Measurements from ENCODE around the gene SETD3.

SETD3 gene

DNA sequence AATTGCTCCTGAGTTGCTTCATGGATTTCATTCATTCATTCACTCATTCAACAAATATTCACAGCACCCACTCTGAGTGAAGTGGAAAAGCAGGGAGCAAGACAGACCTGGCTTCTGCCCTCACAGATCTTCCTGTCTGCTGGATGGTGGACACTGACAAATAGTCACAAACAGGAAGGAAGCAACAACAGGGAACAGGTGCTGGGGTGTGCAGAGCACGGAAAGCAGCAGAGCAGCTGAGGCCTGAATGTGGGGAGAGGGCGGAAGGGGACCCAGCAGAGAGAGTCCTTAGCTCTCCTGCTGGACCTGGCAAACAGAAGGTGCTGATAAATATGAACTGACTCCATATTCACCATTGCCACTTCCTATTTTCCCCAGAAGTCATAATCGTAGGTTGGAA is 54.4 kb downstream of the SETD3 start:
- TF ChIP-seq CTCF (IDR thresholded peaks at IDR 0.05; ENCODE audit: borderline replicate concordance, control extremely low read depth, extremely low read depth, insufficient read depth, missing control alignments) = no peak
- DNase-seq (ENCODE audit: low spot score) = no peak
- in situ Hi-C loops (cut with MboI; ENCODE audit: low sequenced_read_pairs, unreplicated experiment) = no loop called here

GRCh38 chr14:99425272-99425681 is 55.4 kb downstream of the SETD3 start:
- DNase-seq (ENCODE audit: low spot score) = no peak
- no peak for TF ChIP-seq CTCF (IDR thresholded peaks at IDR 0.05; ENCODE audit: borderline replicate concordance, control extremely low read depth, extremely low read depth, insufficient read depth, missing control alignments)
- in situ Hi-C loops (cut with MboI; ENCODE audit: low sequenced_read_pairs, unreplicated experiment) = no loop called here

DNA sequence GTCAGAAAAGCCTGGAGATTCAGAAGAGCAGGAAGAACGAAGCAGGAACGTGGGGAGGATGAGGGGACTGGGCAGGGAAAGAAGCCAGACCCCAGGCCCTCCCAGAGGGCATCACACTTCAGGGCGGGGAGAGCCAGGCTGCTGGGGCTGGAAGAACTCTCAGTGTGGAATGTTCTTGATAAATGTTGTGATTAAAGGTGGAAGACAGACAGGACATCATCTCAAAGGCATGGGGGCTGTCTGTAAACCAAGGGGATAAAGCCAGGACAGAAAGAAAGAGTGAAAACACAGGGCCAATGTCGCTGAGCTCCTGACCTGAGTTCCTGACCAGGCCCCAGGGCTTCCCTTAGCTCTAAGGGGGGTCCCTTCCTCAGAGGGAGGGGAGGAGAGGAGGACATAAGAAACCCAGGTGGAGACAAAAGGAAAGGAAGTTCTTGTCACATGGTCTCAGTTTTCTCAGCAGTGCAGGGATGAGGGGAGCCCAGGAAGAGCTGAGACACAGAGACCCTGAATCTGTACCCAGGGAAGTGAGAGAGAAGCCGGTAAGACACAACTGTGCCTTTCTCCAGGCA is 56.3 kb downstream of the SETD3 start:
- in situ Hi-C loops (cut with MboI; ENCODE audit: low sequenced_read_pairs, unreplicated experiment) = no loop called here
- no peak for DNase-seq (ENCODE audit: low spot score)
- no peak for TF ChIP-seq CTCF (IDR thresholded peaks at IDR 0.05; ENCODE audit: borderline replicate concordance, control extremely low read depth, extremely low read depth, insufficient read depth, missing control alignments)

GRCh38 chr14:99423434-99423833 is 57.2 kb downstream of the SETD3 start:
- no peak for TF ChIP-seq CTCF (IDR thresholded peaks at IDR 0.05; ENCODE audit: borderline replicate concordance, control extremely low read depth, extremely low read depth, insufficient read depth, missing control alignments)
- in situ Hi-C loops (cut with MboI; ENCODE audit: low sequenced_read_pairs, unreplicated experiment) = no loop called here
- no peak for DNase-seq (ENCODE audit: low spot score)

GRCh38 chr14:99422228-99423010 is 58.2 kb downstream of the SETD3 start:
- in situ Hi-C loops (cut with MboI; ENCODE audit: low sequenced_read_pairs, unreplicated experiment) = no loop called here
- no peak for DNase-seq (ENCODE audit: low spot score)
- TF ChIP-seq CTCF (IDR thresholded peaks at IDR 0.05; ENCODE audit: borderline replicate concordance, control extremely low read depth, extremely low read depth, insufficient read depth, missing control alignments) = no peak

GRCh38 chr14:99420711-99421110 is 59.9 kb downstream of the SETD3 start:
- in situ Hi-C loops (cut with MboI; ENCODE audit: low sequenced_read_pairs, unreplicated experiment) = no loop called here
- no peak for DNase-seq (ENCODE audit: low spot score)

More at GRCh38 chr14:99420711-99421110, 59.9 kb downstream of the SETD3 start:
- TF ChIP-seq CTCF (IDR thresholded peaks at IDR 0.05; ENCODE audit: borderline replicate concordance, control extremely low read depth, extremely low read depth, insufficient read depth, missing control alignments) = no peak

Data from GM13976 (cell line).